ENCODE results near the gene TM2D3. TPM values are rescaled to one million over a fixed set of nuclear protein-coding genes. Genes with fewer than 3 reads are reported as not detected.

TM2D3 gene
- total RNA-seq, 1 experiment from 2014 or later, result 35.2 TPM

Other genes with a start within 250 kb of the TM2D3 start
- gene PCSK6, start 162.7 kb downstream of the TM2D3 start, total RNA-seq (2021; ENCODE audit: unreplicated experiment), result 13.5 TPM
- 11.1 TPM for gene TARS3, start 72.1 kb upstream of the TM2D3 start, total RNA-seq (2021; ENCODE audit: unreplicated experiment)
- gene OR4F6, start 151.1 kb upstream of the TM2D3 start, total RNA-seq (2021; ENCODE audit: unreplicated experiment), result not detected
- not detected for gene OR4F15, start 159.8 kb upstream of the TM2D3 start, total RNA-seq (2021; ENCODE audit: unreplicated experiment)

Measured in HCT116 (cell line).